Caco-2 (cell line): ENCODE data around the gene ANK2. TPM values are rescaled to one million over a fixed set of nuclear protein-coding genes. Genes with fewer than 3 reads are reported as not detected.

Source experiments
- BruUV-seq: library from RNA; stranded (reverse); fragments of 400-500 nt; replicated peaks from 2 replicates; lab custom pipeline; 2021; lab: Mats Ljungman, UMichigan
- CTCF ChIA-PET: fragments of 300-600 bp; sonication (Branson Sonifier 250); formaldehyde crosslinking; loops from one replicate; lab custom pipeline; 2022; ENCODE audit warnings: antibody characterized with exemption; lab: Charles Lee
- POLR2A ChIA-PET: fragments of 300-600 bp; sonication (Branson Sonifier 250); formaldehyde crosslinking; loops from one replicate; lab custom pipeline; 2022; ENCODE audit warnings: antibody characterized with exemption; lab: Charles Lee
- DNase-seq, 2 experiments: peaks; one replicate each; pipeline versions ENCODE4 v3.0.0 to v3.0.0-alpha.2; 2020 to 2022
- H3K27me3 ChIP-seq: replicated peaks from 2 replicates; pipeline ENCODE4 v1.6.0; 2011; ENCODE audit warnings: low read length; ENCODE audit not compliant: control insufficient read depth, insufficient read depth
- H3K36me3 ChIP-seq: 2 replicates; pipeline ENCODE4 v1.5.1; 2011; ENCODE audit warnings: low read length; ENCODE audit not compliant: control insufficient read depth, insufficient read depth
- H3K4me1 ChIP-seq: fragments of 250-450 bp; sonication (Bioruptor Pico); 2 replicates; pipeline ENCODE4 v1.5.1; 2020; ENCODE audit warnings: mild to moderate bottlenecking
- H3K4me3 ChIP-seq: 2 replicates; pipeline ENCODE4 v1.5.1; 2011; ENCODE audit warnings: low read depth, mild to moderate bottlenecking, control low read depth, low read length
- H3K9me3 ChIP-seq: fragments of 250-450 bp; sonication (Bioruptor Pico); 2 replicates; pipeline ENCODE4 v1.5.1; 2020; ENCODE audit warnings: mild to moderate bottlenecking, moderate library complexity
- H3K27ac Mint-ChIP-seq: one replicate; pipeline ENCODE4 v1.8.0; 2022; ENCODE audit warnings: mixed read lengths; ENCODE audit not compliant: unreplicated experiment
- H3K27me3 Mint-ChIP-seq: one replicate; pipeline ENCODE4 v1.8.0; 2022; ENCODE audit warnings: mixed read lengths; ENCODE audit not compliant: insufficient read depth, unreplicated experiment
- H3K36me3 Mint-ChIP-seq: one replicate; pipeline ENCODE4 v1.8.0; 2022; ENCODE audit warnings: mild to moderate bottlenecking, mixed read lengths; ENCODE audit not compliant: insufficient read depth, unreplicated experiment
- H3K4me1 Mint-ChIP-seq: one replicate; pipeline ENCODE4 v1.8.0; 2022; ENCODE audit warnings: low read depth, mixed read lengths; ENCODE audit not compliant: unreplicated experiment
- H3K4me3 Mint-ChIP-seq: one replicate; pipeline ENCODE4 v1.8.0; 2022; ENCODE audit warnings: mild to moderate bottlenecking, moderate library complexity, mixed read lengths; ENCODE audit not compliant: unreplicated experiment
- H3K9me3 Mint-ChIP-seq: one replicate; pipeline ENCODE4 v1.8.0; 2022; ENCODE audit warnings: mixed read lengths; ENCODE audit not compliant: unreplicated experiment
- intact Hi-C: fragments of 100-400 bp; cut with micrococcal nuclease; formaldehyde crosslinking; loops from one replicate; pipeline ENCODE4 v1.10.0; 2022; ENCODE audit not compliant: unreplicated experiment
- total RNA-seq: library from RNA; stranded (reverse); gene quantifications from 2 replicates; pipeline ENCODE4 v1.2.3, GENCODE V29; 2022
- TF ChIP-seq, protein P1 (sequence below), 2 experiments: fragments of 200-600 bp in 1 of 2; IDR thresholded peaks; 1 replicate in 1 of 2; 2 replicates in 1 of 2; pipeline versions ENCODE4 v1.5.1 to v1.8.0; 2011 to 2022; ENCODE audit warnings: antibody characterized with exemption in 1 of 2, control low read depth in 1 of 2, inconsistent platforms in 1 of 2, low read depth in 1 of 2, low read length in 1 of 2, mild to moderate bottlenecking in 1 of 2, moderate library complexity in 1 of 2; ENCODE audit not compliant: insufficient read depth in 1 of 2, severe bottlenecking in 1 of 2, unreplicated experiment in 1 of 2

Gene ANK2
- total RNA-seq, 1 experiment from 2014 or later: 26.3 TPM

DNA sequence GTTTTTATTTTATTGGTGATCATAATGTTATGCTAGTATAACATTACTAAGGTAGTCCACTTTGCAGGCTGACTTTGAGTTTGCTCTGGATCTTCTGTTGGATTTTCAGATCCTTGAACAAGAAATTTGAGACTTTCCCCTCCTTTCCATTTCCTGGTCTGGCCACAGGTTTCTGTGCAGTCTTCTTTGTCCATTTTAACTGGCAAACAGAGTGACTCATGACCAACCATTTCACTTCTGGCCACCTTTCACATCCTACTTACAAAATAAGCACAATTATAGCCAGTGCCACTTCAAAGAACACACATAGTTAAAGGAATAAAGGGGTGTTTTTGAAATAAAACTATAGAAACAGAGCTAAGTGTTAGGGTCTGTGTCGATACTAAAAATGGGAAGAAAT lies 8.4 kb downstream of the ANK2 start:
- H3K36me3 Mint-ChIP-seq: no peaks in the 10 kb centered on the region
- no peaks in the 10 kb centered on the region for H3K9me3 ChIP-seq
- BruUV-seq: no TSS peak
- ChIA-PET CTCF (no interaction called here), POLR2A (no interaction called here)
- H3K36me3 ChIP-seq: no peaks in the 10 kb centered on the region
- H3K9me3 Mint-ChIP-seq: no peaks in the 10 kb centered on the region
- intact Hi-C loops: no loop called here
- H3K27ac Mint-ChIP-seq: no peak overlapping the region
- no peak overlapping the region for H3K4me3 ChIP-seq
- H3K4me1 ChIP-seq: no peaks in the 10 kb centered on the region
- H3K4me3 Mint-ChIP-seq: no peak overlapping the region
- H3K27me3 Mint-ChIP-seq: no peaks in the 10 kb centered on the region
- TF ChIP-seq, protein P1, sequence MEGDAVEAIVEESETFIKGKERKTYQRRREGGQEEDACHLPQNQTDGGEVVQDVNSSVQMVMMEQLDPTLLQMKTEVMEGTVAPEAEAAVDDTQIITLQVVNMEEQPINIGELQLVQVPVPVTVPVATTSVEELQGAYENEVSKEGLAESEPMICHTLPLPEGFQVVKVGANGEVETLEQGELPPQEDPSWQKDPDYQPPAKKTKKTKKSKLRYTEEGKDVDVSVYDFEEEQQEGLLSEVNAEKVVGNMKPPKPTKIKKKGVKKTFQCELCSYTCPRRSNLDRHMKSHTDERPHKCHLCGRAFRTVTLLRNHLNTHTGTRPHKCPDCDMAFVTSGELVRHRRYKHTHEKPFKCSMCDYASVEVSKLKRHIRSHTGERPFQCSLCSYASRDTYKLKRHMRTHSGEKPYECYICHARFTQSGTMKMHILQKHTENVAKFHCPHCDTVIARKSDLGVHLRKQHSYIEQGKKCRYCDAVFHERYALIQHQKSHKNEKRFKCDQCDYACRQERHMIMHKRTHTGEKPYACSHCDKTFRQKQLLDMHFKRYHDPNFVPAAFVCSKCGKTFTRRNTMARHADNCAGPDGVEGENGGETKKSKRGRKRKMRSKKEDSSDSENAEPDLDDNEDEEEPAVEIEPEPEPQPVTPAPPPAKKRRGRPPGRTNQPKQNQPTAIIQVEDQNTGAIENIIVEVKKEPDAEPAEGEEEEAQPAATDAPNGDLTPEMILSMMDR (IDR thresholded peaks at IDR 0.05; ENCODE audit: insufficient read depth in 1 of 2, low read depth in 1 of 2, low read length in 1 of 2, severe bottlenecking in 1 of 2, unreplicated experiment in 1 of 2): no peak
- no peaks in the 10 kb centered on the region for H3K27me3 ChIP-seq
- H3K4me1 Mint-ChIP-seq: no peaks in the 10 kb centered on the region
- no peak for DNase-seq

DNA sequence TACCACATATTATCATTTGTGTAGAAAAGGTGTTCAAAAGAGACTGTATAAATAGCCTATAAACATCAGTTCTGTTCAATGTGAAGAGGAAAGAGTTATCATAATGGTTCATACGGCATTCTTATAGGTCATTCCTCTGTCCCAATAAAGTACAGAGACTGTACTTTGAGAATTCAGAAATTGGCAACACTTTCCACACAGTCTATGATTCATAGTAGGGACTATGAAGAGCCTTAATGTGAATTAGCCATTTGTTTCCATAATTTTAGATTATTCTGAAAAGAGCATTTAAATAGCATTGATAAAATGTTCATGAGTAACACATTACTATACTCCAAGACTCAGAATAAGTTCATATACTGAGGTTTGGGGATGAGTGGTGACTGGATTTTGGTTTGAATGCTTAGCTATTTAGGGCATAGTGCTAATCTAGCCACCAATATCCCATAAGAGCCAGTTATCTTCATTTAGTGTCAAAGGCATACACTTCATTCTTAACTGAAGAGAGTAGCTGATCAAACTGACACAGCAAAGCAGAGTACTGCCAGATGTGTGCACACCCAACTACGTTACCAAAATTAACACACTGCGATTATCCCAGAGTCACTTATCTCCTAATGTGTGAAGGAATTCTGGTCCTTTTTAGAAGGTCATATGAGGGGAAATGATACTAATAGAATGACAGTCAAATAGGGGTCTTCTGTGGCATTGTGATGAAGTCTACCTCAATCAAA lies 10.2 kb downstream of the ANK2 start:
- Histone ChIP-seq H3K4me1 (0 out of 2 replicates have a peak, but pooled peaks cover 3% of the 10 kb centered on the region), H3K27me3 (no peaks in the 10 kb centered on the region), H3K4me3 (no peak overlapping the region), H3K9me3 (no peaks in the 10 kb centered on the region), H3K36me3 (no peaks in the 10 kb centered on the region)
- Mint-ChIP-seq H3K9me3 (no peaks in the 10 kb centered on the region), H3K27ac (no peak overlapping the region), H3K4me3 (no peak overlapping the region), H3K36me3 (no peaks in the 10 kb centered on the region), H3K27me3 (no peaks in the 10 kb centered on the region), H3K4me1 (no peaks in the 10 kb centered on the region)
- DNase-seq: no peak
- ChIA-PET POLR2A (no interaction called here), CTCF (no interaction called here)
- intact Hi-C loops: no loop called here
- BruUV-seq: no TSS peak
- TF ChIP-seq, protein P1 (IDR thresholded peaks at IDR 0.05; ENCODE audit: insufficient read depth in 1 of 2, low read depth in 1 of 2, low read length in 1 of 2, severe bottlenecking in 1 of 2, unreplicated experiment in 1 of 2): no peak

DNA sequence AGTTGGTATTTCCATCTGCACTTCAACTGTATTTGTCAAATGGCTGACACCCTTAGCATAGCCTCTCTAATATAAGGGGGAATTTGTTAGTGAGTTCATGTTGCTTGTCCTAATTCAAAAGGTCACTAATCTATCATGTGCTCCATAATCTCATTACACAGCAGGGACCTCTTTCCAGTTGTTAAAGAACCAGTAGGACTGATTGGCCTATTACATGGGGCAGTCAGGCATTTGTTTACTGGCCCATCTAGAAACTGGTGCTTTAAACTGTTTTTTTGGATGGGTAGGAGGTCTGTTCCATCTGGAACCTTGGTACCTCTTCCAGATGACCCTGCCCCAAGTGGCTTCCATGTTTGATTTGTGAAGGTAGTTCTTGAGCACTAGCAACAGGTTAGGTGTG lies 11.4 kb downstream of the ANK2 start:
- no peak overlapping the region for H3K4me3 Mint-ChIP-seq
- H3K9me3 ChIP-seq: no peaks in the 10 kb centered on the region
- no peaks in the 10 kb centered on the region for H3K27me3 ChIP-seq
- no peaks in the 10 kb centered on the region for H3K4me1 Mint-ChIP-seq
- no peaks in the 10 kb centered on the region for H3K9me3 Mint-ChIP-seq
- ChIA-PET POLR2A (no interaction called here), CTCF (interaction anchor here (0.7 kb wide), 1 partner anchor 114 kb away, joined by 4 read pairs; no protein-coding TSS in a partner anchor)
- DNase-seq: no peak
- intact Hi-C loops: no loop called here
- no peak overlapping the region for H3K4me3 ChIP-seq
- no peaks in the 10 kb centered on the region for H3K36me3 ChIP-seq
- BruUV-seq: no TSS peak
- H3K36me3 Mint-ChIP-seq: no peaks in the 10 kb centered on the region
- H3K27ac Mint-ChIP-seq: no peak overlapping the region
- H3K4me1 ChIP-seq: 0 out of 2 replicates have a peak, but pooled peaks cover 3% of the 10 kb centered on the region
- TF ChIP-seq, protein P1 (IDR thresholded peaks at IDR 0.05; ENCODE audit: insufficient read depth in 1 of 2, low read depth in 1 of 2, low read length in 1 of 2, severe bottlenecking in 1 of 2, unreplicated experiment in 1 of 2): no peak
- no peaks in the 10 kb centered on the region for H3K27me3 Mint-ChIP-seq
